ENCODE measurements around the gene SYT17.

DNA sequence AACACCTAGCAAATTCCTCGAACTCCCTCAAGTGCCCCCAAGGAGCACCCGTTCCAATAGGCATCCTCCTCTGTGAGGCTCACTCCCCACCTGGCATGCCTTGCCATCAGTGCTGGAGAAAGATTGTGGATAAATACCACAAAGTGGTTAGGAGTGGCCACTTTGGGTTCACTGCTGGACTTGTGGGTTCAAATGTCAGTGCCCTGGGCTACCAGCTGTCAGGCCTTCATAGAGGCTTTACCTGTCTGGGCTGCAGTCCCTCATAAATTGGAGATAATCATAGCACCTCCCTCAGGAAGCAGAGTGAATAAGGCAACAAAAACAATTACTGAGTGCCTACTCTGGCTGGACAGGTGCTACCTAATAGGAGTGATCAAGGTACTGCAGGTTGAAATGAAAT, 1.5 kb upstream of the SYT17 start:
- TF ChIP-seq, protein P1, sequence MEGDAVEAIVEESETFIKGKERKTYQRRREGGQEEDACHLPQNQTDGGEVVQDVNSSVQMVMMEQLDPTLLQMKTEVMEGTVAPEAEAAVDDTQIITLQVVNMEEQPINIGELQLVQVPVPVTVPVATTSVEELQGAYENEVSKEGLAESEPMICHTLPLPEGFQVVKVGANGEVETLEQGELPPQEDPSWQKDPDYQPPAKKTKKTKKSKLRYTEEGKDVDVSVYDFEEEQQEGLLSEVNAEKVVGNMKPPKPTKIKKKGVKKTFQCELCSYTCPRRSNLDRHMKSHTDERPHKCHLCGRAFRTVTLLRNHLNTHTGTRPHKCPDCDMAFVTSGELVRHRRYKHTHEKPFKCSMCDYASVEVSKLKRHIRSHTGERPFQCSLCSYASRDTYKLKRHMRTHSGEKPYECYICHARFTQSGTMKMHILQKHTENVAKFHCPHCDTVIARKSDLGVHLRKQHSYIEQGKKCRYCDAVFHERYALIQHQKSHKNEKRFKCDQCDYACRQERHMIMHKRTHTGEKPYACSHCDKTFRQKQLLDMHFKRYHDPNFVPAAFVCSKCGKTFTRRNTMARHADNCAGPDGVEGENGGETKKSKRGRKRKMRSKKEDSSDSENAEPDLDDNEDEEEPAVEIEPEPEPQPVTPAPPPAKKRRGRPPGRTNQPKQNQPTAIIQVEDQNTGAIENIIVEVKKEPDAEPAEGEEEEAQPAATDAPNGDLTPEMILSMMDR (IDR thresholded peaks at IDR 0.05): no peak
- TF ChIP-seq POLR2AphosphoS5 (IDR thresholded peaks at IDR 0.05): no peak
- no peak for TF ChIP-seq POLR2A (IDR thresholded peaks at IDR 0.05)
